ENCODE data around the gene PUM2.

PUM2 gene

GRCh38 chr2:20343128-20343527 lies 7.5 kb downstream of the PUM2 start:
- DNase-seq: no peak

GRCh38 chr2:20339012-20339411 lies 11.6 kb downstream of the PUM2 start:
- no peak for DNase-seq

- DNase-seq: no peak
Measured at GRCh38 chr2:20334605-20335203, 15.9 kb downstream of the PUM2 start.

- DNase-seq: no peak
Measured at GRCh38 chr2:20333738-20334137, 16.9 kb downstream of the PUM2 start.

DNA sequence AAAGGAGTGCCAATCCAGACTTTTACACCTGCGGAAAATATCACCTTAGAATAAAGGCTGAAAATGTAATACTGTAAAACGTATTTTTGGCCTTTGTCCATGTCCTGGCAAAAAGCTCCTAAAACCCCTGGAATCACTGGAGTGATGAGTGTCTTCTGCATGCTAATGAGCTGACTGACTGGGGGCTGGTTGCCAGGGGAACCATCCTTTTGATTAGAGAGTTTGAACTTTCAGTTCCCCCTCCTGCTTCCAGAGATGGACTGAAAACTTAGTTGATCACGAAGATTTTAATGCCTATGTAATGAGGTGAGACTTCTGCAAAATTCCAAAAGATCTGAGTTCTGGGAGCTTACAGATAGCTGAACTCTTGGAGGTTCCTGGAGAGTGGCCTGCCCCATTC lies 20.5 kb downstream of the PUM2 start:
- DNase-seq: no peak

DNA sequence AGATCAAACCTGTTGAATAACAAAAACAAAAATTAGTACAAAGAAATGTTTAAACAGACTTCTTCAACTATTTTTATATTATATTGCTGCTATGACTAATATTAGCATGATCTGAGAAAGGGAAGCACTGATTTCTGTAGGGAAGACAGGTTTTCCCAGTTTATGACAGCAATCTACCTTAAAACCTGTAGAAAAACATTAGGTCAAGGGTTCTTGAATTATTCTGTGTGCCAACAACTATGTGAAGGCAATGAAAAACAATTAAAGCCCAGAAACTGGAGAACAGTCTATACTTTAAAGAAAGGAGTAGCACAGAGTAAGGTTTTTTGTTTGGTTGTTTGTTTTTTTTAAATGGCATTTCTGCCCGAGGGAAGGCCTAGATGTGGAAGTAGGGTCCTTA lies 23.3 kb downstream of the PUM2 start:
- DNase-seq: no peak

GRCh38 chr2:20326163-20326780 lies 24.4 kb downstream of the PUM2 start:
- DNase-seq: peak; percentile 27

DNA sequence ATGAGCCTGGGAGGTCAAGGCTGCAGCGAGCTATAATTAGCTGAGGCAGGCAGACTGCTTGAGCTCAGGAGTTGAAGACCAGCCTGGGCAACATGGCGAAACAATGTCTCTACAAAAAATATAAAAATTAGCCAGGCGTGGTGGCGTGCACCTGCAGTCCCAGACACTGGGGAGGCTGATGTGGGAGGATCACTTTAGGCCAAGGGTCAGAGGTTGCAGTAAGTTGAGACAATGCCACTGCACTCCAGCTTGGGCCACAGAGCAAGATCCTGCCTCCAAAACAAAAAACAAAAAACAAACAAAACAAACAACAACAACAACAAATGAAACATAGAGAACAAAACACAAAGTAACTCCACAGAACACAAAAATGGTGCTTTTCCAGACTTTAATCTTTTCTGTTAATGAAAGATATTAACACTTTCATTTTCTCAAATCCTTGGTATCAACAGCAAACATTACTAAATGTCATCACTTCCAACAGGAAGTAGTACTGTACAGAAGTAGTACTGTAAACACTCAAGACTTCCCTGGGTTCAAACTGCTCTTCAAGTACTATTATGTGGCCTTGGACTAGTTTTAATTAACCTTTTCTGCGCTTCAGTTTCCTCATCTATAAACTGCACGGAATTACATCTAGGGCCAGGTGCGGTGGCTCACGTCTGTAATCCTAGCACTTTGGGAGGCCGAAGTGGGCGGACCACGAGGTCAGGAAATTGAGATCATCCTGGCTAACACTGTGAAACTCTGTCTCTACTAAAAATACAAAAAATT lies 27.9 kb downstream of the PUM2 start:
- no peak for DNase-seq

- no peak for DNase-seq
Measured at GRCh38 chr2:20317690-20318089, 33.0 kb downstream of the PUM2 start.

- DNase-seq: no peak
Measured at GRCh38 chr2:20317197-20317596, 33.4 kb downstream of the PUM2 start.

DNA sequence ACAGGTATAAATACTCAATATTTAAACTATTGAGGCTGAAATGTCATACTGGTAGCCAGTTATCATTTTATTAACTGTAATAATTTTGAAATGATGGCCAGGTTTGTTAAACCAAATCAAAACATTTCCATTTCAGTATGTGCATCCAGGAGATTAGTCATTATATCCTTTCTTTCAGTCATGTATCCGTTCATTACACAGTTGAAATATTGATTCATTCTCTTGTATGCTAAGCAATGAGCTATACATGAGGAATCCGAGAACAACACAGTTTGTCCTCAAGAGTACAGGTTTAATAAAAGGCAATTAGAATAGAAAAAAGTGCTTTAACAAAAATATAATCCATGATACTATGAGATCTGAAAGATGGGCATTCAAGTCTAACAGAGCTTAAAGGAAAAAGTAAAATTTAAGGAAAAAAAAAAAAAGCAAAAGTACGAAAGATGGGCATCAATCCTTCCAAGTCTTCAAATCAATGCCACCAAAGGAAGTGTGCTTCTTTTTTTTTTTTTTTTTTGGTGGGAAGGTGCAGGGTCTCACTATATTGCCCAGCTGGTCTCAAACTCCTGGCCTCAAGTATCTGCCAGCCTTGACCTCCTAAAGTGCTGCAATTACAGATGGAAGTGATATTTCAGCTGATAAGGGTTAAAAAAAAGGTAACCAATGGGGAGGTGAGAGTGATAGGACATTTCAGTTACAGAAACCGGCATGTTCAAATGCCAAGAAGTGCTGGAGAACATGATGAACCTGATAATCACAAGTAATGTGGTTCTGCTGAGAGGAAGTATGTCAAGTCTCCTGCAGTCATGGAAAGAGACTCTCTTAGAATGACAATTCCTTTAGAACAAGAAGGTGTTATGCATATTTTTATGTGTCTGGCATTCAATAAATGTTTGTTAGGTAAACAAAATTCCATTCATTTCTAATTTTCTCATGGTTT lies 35.8 kb downstream of the PUM2 start:
- DNase-seq: no peak

DNA sequence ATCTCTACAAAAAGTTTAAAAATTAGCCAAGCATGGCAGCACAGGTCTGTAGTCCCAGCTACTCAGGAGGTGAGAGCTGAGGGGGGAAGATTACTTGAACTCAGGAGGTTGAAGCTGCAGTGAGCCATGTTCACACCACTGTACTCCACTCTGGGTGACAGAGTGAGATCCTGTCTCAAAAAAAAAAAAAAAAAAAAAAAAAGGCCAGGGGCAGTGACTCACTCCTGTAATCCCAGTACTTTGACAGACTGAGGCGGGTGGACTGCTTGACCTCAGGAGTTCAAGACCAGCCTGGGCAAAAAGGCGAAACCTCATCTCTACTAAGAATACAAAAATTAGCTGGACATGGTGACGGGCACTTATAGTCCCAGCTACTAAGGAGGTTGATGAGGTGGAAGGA lies 37.0 kb downstream of the PUM2 start:
- DNase-seq: no peak

DNA sequence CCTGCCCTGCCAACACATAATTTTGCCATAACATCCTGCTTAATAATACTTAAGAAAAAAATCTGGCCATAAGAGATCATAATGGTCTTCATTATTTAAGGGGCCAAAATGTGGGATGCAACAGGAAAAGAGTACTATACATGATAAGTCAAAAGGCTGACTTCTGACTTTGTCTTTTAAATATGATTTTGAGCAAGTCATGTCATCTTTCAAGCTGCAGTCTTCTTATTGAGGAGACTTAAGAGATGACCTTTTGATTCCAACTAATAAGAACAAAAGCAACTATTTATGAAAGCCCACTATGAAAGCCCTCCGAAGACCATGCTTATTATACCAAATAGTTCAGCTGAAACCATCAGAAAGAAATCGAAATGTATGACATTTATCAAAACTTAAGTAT lies 41.6 kb downstream of the PUM2 start:
- DNase-seq: no peak

DNA sequence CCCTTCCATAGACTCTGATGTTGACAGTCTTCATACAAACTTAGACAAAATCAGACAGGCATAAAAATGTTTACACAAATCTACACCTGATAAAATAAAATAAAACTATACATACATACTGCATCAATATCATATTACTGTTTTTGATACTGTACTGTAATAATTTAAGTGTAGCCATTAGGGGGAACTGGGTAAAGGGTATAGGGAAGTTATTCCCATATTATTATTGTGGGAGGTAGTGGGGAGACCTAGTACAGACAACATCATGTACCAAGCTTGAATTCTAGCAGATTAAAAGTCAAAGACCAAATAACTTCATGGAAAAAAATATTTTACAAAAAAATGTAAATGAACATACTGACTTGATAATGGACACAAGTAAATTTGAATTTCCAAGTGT lies 43.3 kb downstream of the PUM2 start:
- no peak for DNase-seq

GRCh38 chr2:20304411-20304810 lies 46.2 kb downstream of the PUM2 start:
- DNase-seq: no peak

DNA sequence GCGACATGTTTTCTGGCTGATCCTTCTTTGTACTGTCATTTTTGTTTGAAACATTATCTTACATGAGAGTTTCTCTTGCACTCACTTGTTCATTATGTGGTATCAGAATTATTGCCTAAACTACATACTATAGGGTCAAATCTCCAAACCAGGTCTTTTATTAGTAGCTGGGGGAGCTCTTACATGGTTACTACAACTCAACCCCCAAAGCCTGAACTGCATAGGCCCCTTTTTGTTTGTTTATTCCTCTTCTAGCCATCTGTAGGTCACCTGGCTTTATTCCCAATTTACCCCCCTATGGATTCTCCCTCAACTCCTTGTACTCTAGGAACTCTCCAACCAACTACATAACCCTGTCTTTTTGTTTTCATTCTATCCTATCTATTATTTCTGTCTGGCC lies 46.7 kb downstream of the PUM2 start:
- DNase-seq: no peak

DNA sequence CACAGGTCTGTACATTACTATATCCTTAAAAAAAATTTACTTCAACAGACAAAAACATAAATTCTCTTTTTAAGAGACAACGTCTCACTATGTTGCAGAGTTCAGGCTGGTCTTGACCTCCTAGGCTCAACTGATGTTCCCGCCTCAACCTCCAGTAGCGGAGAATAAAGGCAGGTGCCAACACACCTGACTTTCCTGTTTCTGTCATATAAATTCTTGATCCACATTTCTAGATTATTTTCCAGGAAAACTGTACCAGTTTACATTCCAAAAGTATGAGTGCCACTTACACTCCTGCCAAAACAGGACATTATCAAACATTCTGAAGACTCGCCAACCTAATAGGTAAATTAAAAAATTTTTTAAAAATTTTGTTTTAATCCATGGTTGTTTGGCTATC lies 48.6 kb downstream of the PUM2 start:
- DNase-seq: no peak

- DNase-seq: no peak
Measured at GRCh38 chr2:20300656-20301055, 50.0 kb downstream of the PUM2 start.

DNA sequence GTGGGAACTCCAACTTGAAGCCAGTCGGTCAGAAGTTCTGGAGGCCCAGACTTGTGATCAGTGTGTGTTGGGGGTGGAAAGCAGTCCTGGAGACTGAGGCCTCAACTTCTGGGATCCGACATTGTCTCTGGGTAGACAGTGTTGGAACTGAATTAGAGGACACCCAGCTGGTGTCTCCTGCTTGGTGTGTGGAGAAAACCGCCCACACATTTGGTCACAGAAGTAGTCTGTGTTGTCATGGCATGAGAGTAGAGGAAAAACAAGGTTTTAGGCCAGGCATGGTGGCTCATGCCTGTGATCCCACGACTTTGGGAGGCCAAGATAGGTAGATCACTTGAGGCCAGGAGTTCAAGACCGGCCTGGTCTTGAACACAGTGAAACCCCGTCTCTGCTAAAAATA lies 51.5 kb downstream of the PUM2 start:
- DNase-seq: no peak

DNA sequence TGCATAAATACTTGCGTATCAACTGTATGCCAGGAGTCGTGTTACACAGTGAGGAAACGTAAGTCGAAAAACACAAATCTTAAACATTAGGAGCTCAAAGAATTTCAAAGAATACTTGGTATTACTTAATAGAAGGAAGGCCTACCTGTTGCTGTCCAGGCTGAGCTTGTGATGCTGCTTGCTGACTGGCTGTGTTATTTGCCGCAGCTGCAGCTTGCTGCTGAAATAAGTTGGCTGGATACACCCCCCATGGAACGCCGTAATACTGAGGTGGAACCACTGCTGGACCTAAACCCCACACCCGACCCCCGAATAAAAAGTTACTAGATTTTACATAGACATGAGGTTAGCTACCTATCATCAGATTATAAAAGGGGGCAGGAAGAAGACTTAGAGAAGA lies 56.4 kb downstream of the PUM2 start:
- no peak for DNase-seq

GRCh38 chr2:20292984-20293383 lies 57.7 kb downstream of the PUM2 start:
- no peak for DNase-seq

DNA sequence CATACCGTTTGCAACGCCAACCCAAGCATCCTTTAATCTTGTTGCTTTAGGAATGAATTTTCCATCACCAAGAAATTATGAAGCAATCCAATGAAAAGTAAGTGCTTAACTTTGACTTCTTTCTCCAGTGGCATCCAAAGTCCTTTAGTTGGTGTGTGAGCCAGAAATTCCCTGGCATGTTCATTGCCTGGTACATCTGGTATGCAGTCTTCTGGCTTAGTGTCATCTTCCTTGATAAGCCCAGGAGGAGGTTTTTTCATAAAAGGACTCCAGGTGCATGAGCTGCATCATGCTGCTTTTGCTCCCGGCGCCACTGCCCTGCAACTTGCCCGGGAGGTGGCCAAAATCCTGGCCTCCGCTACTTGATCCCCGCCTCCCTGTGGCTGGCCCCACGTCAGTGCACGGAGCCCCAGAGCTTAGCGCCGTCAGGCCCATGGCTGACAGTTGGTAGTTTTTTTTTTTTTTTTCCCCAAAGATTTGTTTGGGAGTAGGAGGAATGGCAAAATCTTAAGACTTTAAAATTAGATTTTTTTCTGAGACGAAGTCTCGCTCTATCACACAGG lies 58.7 kb downstream of the PUM2 start:
- no peak for DNase-seq

DNA sequence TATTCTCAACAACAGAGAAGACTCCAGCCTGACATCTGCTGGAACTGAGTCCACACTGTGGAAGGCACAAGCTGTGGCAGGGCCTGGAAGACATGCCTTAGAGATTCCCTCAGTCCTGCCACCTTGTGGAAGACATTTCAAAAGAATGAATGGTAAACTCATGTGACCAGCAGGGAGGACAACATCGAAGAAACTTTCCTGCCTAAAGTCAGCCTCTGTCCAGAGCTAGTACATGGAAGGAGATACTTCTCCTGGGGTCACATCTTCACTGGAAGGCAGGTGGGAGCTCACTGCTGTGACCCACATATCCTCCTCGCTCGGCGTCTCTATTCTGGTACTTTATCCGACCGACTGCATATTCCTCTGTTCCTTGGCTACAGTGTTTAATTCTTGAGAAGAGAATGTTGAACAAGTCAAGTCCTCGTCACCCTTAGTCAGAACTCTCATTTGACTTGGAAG lies 59.5 kb downstream of the PUM2 start:
- no peak for DNase-seq

All from effector CD4-positive, alpha-beta T cell (primary cell).